Measurements from ENCODE around the gene TINAG.

- TF ChIP-seq CTCF (conservative IDR thresholded peaks at IDR 0.05; ENCODE audit: low read depth, low read length) (no peak), EZH2 (IDR thresholded peaks at IDR 0.05; ENCODE audit: low read length, unreplicated experiment) (no peak)
These were observed 6.5 kb upstream of the TINAG start for GRCh38 chr6:54301770-54302169.

Data from PC-3 (cell line).